Measurements from ENCODE around the gene HNRNPA2B1.
"Not testable (repeated sequence)": the region's sequence is repeated elsewhere in the genome, so short reads cannot be mapped to it uniquely, and the experiment has no call there.

The HNRNPA2B1 gene

DNA sequence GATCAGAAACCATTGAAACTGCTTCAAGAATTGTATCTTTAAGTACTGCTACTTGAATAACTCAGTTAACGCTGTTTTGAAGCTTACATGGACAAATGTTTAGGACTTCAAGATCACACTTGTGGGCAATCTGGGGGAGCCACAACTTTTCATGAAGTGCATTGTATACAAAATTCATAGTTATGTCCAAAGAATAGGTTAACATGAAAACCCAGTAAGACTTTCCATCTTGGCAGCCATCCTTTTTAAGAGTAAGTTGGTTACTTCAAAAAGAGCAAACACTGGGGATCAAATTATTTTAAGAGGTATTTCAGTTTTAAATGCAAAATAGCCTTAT lies 14.7 kb downstream of the HNRNPA2B1 start:
- no peak for DNase-seq (ENCODE audit: extremely low read depth in 1 of 2, low read depth in 1 of 2)

- DNase-seq (ENCODE audit: extremely low read depth in 1 of 2, low read depth in 1 of 2) = no peak
These were observed 15.3 kb downstream of the HNRNPA2B1 start for GRCh38 chr7:26185131-26185843.

DNA sequence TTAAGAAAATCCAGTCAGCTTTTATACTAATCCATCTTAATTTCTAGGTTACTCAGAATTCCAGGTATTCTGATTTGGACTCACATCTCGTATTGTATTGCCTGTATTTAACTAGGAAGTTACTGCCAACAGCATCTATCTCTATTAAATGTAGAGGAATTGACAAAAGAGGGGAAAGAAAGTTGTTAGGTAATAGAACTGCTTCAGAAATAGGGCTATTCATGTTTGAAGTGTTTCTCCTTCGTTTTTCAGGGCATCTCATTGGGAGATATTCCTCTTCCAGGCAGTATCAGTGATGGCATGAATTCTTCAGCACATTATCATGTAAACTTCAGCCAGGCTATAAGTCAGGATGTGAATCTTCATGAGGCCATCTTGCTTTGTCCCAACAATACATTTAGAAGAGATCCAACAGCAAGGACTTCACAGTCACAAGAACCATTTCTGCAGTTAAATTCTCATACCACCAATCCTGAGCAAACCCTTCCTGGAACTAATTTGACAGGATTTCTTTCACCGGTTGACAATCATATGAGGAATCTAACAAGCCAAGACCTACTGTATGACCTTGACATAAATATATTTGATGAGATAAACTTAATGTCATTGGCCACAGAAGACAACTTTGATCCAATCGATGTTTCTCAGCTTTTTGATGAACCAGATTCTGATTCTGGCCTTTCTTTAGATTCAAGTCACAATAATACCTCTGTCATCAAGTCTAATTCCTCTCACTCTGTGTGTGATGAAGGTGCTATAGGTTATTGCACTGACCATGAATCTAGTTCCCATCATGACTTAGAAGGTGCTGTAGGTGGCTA lies 16.1 kb downstream of the HNRNPA2B1 start:
- not testable (repeated sequence) for DNase-seq (ENCODE audit: extremely low read depth in 1 of 2, low read depth in 1 of 2)

DNA sequence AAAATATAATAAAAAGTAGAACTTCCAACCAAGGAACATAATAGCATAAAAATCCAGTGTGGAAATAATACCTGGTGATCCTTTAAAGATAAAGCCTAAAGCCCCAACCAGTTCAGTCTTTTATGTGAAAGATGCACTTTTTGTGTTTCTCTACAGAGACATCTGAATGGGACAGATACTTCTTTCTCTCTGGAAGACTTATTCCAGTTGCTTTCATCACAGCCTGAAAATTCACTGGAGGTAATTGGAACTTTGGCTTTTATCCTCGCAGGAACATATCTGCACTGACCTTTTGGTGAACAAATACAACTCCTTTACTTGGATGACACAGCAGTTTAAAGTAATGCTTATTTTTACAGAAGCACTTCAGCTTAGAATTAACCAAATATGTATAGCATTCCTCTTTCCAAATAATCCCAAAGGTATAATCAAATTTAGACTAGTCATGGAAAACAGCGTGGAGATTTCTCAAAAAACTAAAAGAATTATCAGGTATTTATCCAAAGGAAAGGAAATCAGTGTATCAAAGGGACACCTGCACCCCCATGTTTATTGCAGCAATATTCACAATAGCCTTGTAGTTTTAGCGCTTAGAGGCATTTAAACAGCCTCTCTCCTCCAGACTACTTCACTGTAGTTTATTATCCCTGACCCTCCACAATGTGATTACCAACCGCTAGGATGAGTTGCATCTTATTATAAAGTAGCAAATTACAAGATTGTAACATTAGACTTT lies 16.8 kb downstream of the HNRNPA2B1 start:
- no peak for DNase-seq (ENCODE audit: extremely low read depth in 1 of 2, low read depth in 1 of 2)

DNA sequence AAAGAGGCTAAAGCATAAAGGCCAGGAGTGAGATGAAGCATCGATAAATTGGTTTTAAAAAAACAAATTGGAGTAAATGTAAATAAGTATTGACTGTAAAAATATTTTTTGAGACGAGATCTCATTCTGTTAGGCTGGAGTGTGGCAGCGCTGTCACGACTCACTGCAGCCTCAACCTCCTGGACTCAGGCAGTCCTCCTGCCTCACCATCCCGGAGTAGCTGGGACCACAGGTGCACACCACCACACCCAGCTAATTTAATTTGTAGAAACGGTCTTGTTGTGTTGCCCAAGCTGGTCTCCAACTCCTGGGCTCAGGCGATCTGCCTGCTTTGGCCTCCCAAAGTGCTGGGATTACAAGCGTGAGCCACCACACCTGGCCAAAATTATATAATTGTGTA lies 17.8 kb downstream of the HNRNPA2B1 start:
- DNase-seq (ENCODE audit: extremely low read depth in 1 of 2, low read depth in 1 of 2) = no peak

DNA sequence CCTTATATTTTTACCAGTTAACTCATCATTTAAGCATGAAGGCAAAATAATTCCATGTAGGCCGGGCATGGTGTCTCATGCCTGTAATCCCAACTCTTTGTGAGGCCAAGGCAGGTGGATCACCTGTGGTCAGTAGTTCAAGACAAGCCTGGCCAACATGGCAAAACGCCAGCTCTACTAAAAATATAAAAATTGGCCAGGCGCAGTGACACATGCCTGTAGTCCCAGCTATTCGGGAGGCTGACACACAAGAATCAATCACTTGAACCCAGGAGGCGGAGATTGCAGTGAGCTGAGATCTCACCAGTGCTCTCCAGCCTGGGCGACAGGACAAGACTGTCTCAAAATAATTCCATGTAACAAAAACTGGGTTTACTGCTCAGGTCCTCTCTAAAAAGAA lies 18.3 kb downstream of the HNRNPA2B1 start:
- no peak for DNase-seq (ENCODE audit: extremely low read depth in 1 of 2, low read depth in 1 of 2)

GRCh38 chr7:26181474-26182227 lies 18.9 kb downstream of the HNRNPA2B1 start:
- DNase-seq (ENCODE audit: extremely low read depth in 1 of 2, low read depth in 1 of 2) = no peak

- DNase-seq (ENCODE audit: extremely low read depth in 1 of 2, low read depth in 1 of 2) = no peak
These were observed 19.8 kb downstream of the HNRNPA2B1 start for GRCh38 chr7:26180792-26181198.

DNA sequence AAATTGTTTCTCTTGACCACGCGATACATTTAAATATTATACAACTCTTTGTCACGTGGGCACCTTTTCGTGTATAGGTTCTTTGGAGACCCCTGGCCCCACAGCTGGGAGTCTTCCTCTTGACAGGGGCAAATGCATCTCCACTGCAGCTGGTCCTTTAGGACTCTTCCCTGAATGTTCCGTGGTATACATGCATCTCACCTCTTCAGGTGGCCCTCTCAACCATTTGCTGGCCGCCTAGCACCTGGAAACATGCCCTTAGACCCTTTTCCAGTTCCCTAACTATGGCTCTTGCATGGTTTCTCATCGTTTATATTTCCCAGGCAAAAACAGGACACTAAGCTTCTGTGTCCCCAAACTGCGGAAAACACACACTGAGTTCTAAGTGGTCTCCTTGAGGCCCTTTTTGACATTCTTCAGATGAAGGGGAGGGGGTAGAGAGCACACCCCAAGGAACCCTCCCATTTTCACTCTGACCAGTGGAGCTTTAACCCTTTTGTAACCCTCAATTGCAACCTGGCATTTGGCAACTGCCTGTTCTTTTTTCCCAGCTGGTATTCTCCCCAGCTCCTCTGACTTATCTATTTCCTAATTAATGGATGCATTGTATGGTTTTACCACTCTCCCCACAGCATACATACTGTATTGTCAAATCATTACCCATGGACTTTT lies 20.6 kb downstream of the HNRNPA2B1 start:
- DNase-seq (ENCODE audit: extremely low read depth in 1 of 2, low read depth in 1 of 2) = no peak

- DNase-seq (ENCODE audit: extremely low read depth in 1 of 2, low read depth in 1 of 2) = no peak
These were observed 21.1 kb downstream of the HNRNPA2B1 start for GRCh38 chr7:26179422-26179821.

GRCh38 chr7:26178272-26178960 lies 22.1 kb downstream of the HNRNPA2B1 start:
- no peak for DNase-seq (ENCODE audit: extremely low read depth in 1 of 2, low read depth in 1 of 2)

- not testable (repeated sequence) for DNase-seq (ENCODE audit: extremely low read depth in 1 of 2, low read depth in 1 of 2)
These were observed 23.3 kb downstream of the HNRNPA2B1 start for GRCh38 chr7:26177269-26177668.

DNA sequence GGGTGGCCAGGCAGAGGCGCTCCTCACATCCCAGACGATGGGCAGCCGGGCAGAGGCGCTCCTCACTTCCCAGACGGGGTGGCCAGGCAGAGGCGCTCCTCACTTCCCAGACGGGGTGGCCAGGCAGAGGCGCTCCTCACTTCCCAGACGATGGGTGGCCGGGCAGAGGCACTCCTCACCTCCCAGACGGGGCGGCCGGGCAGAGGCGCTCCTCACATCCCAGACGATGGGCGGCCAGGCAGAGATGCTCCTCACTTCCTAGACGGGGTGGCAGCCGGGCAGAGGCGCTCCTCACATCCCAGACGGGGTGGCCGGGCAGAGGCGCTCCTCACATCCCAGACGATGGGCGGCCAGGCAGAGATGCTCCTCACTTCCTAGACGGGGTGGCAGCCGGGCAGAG lies 23.9 kb downstream of the HNRNPA2B1 start:
- DNase-seq (ENCODE audit: extremely low read depth in 1 of 2, low read depth in 1 of 2) = not testable (repeated sequence)

DNA sequence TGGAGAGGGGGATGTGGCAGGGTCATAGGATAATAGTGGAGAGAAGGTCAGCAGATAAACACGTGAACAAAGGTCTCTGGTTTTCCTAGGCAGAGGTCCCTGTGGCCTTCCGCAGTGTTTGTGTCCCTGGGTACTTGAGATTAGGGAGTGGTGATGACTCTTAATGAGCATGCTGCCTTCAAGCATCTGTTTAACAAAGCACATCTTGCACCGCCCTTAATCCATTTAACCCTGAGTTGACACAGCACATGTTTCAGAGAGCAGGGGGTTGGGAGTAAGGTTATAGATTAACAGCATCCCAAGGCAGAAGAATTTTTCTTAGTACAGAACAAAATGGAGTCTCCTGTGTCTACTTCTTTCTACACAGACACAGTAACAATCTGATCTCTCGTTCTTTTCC lies 24.6 kb downstream of the HNRNPA2B1 start:
- not testable (repeated sequence) for DNase-seq (ENCODE audit: extremely low read depth in 1 of 2, low read depth in 1 of 2)

- no peak for DNase-seq (ENCODE audit: extremely low read depth in 1 of 2, low read depth in 1 of 2)
These were observed 28.5 kb downstream of the HNRNPA2B1 start for GRCh38 chr7:26172048-26172447.

- DNase-seq (ENCODE audit: extremely low read depth in 1 of 2, low read depth in 1 of 2) = no peak
These were observed 28.9 kb downstream of the HNRNPA2B1 start for GRCh38 chr7:26171601-26172000.

- DNase-seq (ENCODE audit: extremely low read depth in 1 of 2, low read depth in 1 of 2) = no peak
These were observed 29.9 kb downstream of the HNRNPA2B1 start for GRCh38 chr7:26170663-26171062.

DNA sequence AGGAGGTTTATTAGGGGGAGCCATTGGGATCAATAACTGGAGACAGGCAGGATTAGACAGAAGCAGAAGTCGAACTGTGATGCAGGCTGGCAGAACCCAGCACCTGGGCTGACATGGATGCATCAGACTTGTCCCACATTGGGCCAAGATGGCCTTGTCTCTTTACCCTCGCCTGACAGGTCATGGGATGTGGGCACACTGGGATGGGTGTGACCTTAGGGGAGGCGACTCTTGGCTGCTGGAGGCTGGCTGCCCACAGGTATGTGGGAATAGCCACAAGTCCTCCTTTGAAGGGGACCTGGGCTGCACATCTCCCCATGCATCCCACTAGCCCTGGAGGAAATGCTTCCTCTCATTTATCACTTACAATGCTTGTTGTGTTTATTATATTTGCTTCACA lies 31.3 kb downstream of the HNRNPA2B1 start:
- no peak for DNase-seq (ENCODE audit: extremely low read depth in 1 of 2, low read depth in 1 of 2)

DNA sequence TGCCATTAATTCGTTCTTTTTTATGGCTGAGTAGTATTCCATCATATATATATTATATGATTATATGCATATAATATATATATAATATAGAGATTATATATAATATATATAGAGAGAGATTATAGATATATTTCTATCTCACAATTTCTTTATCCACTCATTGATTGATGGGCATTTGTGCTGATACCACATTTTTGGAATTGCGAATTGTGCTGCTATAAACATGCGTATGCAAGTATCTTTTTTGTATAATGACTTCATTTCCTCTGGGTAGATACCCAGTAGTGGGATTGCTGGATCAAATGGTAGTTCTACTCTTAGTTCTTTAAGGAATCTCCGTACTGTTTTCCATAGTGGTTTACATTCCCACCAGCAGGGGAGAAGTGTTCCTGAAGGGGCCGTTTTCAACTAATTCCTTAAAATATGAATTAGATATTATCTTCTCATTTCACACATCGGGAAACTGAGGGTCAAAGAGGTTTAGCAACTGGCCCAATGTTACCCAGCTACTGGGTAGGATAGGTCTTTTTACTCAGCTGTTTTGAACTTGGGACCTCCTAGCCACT lies 32.0 kb downstream of the HNRNPA2B1 start:
- DNase-seq (ENCODE audit: extremely low read depth in 1 of 2, low read depth in 1 of 2) = no peak

All from activated CD8-positive, alpha-beta memory T cell treated with anti-CD3 and anti-CD28 coated beads for 1 hour (primary cell).